DLD1 (cell line): ENCODE results near the gene PLAU.

Experiments
- in situ Hi-C: cut with HindIII; loops from 2 replicates; pipeline ENCODE4 v1.10.0; 2017; ENCODE audit warnings: low sequenced_read_pairs

PLAU gene

DNA sequence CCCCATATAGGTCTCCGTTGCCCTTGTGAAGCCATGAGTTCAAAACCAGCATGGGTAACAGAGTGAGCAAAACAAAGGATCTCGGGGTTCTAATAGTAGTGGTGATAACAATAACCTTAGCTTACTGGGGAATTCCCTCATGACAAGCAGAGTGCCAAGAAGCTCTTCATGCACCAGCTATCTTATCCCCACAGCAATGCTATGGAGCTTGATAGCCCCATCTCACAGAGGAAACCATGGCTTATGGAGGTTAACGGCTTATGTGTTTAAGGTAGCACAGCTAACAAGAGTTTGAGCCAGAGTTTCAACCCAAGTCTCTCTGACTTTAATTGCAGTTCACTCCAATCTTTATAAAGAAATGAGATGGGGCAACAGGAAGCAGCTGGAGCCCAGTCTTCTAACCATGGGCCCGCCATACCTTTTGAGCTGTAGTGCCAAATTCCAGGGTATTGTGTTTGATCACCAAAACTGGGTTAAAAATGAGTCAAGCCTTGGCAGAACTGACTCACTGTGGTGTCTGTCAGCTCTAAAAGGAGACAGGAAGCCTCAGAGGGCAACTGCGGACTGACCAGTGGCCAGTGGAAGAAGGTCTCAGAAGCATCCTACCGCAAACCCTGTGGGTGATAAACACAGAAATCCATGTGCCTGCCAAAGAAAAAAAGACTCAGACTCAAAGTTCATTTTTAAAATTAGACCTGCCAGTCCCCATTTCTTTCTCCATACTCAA lies 16.5 kb upstream of the PLAU start:
- in situ Hi-C loops, result loop anchor here (25.0 kb wide), 1 partner anchor 218 kb away; no protein-coding TSS in a partner anchor

DNA sequence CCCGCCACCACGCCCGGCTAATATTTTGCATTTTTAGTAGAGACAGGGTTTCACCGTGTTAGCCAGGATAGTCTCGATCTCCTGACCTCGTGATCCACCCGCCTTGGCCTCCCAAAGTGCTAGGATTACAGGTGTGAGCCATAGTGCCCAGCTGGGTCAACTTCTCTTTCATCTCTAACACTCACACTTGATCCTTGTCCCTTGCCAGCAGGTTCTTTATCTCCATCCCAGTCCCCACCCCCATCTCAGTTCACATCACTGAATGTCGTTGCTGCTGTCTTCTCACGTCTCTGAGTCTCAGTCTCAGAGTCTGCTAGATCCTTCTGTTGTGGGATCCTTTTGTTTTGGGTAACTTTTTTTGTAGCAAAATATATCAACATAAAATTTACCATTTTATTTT lies 15.6 kb upstream of the PLAU start:
- in situ Hi-C loops, result loop anchor here (25.0 kb wide), 1 partner anchor 217 kb away; no protein-coding TSS in a partner anchor

DNA sequence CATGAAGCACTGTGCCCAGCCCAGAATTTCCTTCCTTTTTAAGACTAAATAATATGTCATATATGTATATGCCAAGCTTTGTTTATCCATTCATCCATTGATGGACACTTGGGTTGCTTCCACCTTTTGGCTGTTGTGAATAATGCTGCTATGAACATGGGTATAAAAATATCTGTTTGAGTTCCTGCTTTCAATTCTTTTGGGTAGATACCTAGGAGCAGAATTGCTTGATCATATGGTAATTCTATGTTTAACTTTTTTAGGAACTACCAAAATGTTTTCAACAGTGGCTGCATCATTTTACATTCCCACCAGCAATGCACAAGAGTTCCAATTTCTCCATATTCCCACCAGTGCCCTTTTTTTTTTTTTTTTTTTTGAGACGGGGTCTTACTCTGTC lies 13.2 kb upstream of the PLAU start:
- in situ Hi-C loops, result loop anchor here (25.0 kb wide), 1 partner anchor 215 kb away; no protein-coding TSS in a partner anchor

DNA sequence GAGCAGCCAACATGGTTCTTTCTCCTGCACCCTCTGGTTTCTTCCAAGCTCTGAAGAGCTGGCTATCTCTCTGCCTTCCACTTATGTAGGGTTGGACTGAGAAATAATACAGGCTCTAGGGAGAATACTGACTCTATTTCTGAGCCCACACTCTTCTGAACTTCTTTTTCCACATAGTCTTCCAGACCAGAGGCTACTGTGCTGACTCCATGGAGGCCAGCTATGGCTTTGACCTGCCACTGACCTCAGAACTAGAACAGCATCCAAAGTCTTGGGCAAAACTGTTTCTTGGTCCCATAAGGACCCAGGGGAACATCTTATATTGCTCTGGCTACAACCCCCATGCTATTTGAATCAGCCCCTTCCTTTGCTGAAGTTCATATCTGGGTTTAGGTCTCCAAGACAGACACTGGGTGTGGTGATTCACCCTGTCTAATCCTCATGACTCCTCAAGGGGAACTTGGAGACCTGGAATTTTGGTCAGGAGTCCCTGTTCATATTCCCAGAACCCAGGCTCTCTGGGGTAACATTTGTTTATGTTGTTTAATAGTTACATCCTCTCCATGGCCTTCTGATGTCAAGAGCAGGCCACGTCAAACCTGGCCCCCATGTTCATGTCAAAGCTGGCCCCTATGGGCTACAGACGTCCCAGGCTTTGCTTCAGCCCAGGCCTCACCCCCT lies 12.1 kb upstream of the PLAU start:
- in situ Hi-C loops, result loop anchor here (25.0 kb wide), 1 partner anchor 213 kb away; no protein-coding TSS in a partner anchor

DNA sequence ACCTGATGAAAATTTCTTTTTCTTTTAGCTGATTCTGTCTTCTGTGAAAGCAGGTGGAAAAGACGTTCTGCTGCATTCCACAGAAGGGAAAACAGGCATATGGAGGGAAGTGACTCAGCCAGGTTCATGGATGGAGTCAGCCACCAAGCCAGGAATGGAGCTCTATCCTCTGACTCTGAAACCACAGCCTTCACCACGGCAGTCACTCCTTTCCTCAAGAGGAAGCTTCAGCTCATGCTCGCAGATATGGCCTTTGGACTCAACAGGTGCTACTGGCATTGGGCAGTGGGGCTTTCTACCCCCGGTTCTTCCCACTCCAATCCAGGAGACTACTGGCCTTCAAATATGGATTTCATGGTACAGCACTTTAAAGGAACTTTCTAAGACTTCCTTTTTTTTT lies 11.5 kb upstream of the PLAU start:
- in situ Hi-C loops, result loop anchor here (25.0 kb wide), 1 partner anchor 213 kb away; no protein-coding TSS in a partner anchor

DNA sequence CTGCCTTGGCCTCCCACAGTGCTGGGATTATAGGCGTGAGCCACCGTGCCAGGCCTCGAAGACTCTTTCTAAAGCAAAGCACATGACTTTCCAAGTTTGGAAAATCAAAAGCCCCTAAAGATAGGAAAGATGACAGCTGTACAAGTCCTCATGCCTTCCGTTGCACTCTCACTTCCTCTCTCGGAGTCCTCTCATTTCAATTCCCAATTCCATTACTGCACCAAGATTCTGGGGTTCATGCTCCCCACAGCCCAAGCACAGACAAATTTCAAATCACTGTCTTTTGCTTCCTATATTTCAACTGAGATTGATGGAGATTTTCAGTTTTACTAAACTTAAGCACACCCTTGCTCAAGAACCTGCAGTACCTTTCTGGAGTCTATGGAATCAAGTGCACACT lies 10.9 kb upstream of the PLAU start:
- in situ Hi-C loops, result no loop called here

DNA sequence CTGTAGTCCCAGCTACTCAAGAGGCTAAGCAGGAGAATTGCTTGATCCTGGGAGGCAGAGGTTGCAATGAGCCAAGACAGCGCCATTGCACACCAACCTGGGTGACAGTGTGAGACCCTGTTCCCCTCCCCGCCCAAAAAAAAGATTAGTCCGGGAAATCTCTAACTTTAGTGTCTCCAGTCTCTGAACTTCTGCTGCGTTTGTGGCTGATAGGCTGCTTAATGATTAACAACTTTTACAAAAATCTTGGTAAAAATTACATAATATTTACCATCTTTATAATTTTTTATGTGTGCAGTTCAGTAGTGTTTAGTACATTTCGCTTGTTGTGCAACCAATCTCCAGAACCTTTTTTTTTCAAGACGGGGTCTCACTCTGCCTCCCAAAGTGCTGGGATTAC lies 9.7 kb upstream of the PLAU start:
- in situ Hi-C loops, result no loop called here

DNA sequence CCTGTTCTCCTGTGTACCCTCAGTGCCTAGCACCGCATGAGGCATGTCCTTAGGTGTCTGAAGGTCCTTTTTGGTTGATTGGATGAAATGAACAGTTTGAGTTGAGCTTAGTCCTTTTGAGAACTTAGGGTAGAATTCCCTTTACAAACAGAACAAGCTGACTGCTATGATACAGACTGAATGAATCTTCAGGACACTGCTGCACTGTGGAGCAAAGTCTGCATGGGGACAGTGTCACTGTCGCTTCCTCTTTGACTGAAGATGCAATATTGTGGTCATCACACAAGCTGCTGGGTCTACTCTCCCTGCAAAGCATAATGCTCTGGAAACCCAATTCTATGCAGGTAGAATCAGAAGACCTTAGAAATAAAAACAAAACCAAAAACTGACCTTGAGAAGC lies 8.6 kb upstream of the PLAU start:
- in situ Hi-C loops, result no loop called here

DNA sequence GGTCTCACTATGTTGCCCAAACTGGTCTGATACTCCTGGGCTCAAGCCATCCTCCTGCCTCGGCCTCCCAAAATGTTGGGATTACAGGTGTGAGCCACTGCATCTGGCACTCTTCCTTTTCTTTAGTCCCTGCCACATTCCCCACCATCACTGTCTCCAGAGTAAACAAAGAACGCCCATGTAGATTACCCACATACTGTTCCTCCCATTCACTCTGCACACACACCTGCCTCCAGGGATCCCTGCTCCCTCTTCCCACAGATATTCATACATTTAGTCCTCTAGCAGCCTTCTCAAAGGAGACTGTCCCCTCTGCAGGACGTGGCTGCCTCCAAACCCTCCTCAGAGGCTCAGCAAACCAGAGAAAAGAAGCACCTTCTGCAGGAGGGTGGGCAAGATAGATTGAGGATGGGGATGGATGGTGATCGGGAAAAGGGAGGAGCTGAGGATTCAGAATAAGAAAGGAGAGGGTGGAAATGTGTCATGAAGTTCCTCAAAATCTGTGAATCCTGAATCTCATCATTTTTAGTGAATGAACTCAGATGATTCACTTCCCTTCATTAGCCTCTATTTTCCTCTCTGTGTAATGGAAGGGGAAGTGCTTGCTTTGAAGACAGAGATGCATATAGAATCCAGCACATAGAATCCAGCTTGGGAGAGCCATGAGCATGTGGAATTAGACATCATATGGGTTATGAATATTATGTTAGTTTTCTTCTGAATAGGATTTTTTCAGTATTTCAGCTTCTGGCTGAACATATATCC lies 5.5 kb upstream of the PLAU start:
- in situ Hi-C loops, result no loop called here

DNA sequence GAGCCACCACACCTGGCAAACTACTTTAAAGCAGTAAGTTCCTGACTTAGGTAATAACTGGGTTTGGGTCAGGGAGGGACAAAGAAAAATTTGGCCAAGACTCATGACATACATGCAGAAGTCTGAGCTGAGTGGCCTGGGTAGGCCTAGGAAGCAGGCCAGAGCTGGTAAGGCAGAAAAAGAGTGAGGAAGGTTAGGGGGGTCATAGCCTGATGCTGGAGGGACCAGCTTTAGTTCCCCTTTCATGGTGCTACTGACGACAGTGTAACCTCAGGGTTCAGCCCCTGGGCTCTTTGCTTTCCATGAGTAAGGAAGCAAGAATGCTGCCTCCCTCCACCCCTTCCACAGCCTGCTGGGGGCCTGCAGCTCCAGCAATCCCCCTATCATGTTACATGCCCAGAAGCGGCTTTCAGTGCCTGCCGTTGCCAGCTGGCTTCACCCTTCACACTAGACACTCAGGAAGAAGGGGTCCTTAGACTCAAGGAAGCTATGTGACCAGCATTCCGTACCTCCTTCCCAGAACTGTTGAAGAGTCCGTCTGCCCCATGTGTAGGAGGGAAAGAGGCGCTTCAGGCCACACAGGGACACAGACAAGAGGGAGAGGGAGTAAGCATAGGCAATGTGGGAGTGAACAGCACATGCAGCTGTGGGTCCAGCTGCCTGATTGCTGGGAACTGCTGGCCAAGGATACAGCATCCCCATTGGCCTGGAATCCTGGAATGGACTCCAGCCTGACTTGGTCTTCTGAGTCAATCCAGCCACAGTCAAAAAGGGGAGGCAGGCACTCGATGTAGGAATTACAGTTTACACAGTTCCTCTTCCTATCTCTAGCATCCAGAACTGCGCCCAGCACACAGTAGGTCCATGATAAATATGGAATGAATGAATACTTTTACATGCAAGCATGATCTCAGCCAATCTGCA lies 4.1 kb upstream of the PLAU start:
- in situ Hi-C loops, result no loop called here

DNA sequence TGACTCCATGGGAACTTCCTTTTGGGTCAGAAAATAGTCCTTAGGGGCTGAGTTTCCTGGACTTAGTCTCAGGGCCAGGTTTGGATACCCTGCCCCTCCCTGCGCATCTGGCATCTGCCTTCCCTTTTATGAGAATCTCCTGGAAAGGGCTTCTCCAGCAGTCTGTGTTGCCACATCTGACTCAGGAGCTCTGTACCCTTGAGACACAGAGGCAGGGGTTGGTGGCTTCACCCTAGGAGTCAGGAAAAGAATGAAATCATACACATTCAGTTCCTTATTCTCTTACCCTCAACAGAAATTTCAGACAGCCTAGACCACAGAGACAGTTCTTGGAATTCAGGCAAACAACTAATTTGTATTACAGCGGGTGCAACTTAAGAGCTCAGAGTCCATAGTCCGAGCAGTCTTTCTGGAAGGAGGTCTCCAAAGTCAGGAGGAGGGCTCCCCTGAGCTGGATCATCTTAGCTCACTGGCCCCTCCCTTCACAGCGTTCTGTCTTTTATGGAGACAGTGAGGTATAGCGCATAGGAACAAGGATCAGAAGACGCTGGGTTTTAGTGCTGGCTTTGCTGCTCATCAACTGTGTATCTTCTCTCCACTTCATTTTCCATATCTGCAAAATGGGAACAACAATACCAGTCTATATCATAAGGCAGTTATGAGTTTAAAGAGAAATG lies 3.0 kb upstream of the PLAU start:
- in situ Hi-C loops, result no loop called here

DNA sequence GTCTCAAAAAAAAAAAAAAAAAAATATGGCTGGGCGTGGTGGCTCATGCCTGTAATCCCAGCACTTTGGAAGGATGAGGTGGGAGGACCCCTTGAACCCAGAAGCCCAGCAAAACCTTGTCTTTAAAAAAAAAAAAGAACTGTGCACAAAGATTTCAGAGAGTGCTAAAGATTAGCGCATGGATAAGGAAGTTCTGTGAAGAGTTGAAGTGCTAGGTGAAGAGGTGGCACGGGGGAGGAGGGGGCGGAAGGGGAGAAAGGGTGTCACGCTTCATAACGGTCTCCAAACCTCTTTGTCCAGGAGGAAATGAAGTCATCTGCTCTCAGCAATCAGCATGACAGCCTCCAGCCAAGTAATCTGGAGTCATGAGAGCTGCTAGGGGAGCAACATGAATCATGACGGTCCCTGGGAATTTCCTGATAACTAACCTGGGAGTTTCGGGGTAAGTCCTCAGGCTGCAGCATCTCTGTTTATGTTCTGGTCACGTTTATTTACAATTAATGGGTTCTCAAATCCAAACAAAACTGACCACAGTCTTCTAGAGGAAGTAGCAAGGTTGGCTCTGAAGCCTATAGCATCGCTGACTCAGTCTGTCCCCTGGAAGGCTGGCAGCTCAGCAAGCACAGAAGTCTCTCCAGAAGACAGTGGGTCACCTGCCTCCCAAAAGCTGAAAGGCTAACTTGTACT lies 1.9 kb upstream of the PLAU start:
- in situ Hi-C loops, result no loop called here

DNA sequence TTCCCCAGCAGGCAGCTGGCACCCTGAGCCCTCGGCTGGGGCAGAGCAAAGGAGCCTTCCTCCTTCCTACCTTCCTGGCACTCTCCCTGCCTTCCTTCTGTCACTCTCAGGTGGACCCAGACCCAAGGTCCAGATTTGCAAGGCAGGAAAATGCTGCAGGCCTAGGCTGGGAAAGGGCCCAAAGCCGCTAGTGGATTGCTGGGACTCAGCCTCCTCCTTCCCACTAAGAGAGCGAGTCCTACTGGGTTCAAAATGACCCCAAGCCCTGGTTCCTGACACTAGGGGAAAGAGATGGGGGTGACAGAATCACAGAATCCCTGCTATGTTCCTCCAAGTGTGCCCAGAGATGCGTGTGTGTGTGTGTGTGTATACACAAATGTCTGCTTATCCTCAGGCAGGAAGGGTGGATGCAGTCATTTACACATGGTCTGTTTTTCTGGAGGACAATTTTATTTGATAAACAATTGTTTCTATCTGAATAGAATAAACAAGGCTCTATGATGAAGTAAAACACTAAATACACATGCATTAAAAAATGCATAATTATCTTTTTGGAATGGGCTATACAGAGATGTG lies 1.3 kb upstream of the PLAU start:
- in situ Hi-C loops, result no loop called here

DNA sequence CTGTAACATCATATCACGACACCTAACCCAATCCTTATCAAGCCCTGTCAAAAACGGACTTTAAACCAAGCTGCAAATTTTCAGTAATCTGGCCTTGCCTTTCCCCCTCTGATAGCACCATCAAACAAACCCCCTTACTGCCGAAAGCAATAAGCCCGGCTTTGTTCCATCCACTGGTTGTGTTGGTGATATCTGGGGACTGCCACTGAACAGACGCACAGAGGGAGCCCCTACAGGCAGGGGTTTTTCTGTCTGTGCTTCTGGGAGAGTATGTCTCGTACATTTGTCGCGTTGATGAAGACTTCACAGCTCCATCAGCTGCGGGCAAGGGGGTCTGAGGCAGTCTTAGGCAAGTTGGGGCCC lies 550 bp upstream of the PLAU start:
- in situ Hi-C loops, result no loop called here

DNA sequence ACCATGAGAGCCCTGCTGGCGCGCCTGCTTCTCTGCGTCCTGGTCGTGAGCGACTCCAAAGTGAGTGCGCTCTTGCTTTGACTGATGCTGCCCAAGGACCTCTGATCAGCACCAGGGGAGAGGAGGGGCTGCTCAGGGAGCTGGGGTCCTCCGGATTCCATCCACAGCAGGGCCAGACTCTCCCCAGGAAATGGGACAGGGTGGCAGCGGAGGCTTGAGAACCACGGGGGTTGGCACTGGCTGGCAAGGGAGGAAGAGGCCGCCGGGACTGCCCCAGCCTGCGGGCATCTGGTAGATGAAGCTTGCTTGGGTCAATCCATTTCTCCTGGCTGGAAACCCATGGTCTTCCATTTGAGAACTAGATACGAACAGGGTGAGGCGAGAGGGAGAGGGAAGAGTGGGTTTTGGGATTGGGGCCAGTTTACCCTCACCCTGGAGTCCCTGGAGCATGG lies 647 bp downstream of the PLAU start:
- in situ Hi-C loops, result no loop called here

DNA sequence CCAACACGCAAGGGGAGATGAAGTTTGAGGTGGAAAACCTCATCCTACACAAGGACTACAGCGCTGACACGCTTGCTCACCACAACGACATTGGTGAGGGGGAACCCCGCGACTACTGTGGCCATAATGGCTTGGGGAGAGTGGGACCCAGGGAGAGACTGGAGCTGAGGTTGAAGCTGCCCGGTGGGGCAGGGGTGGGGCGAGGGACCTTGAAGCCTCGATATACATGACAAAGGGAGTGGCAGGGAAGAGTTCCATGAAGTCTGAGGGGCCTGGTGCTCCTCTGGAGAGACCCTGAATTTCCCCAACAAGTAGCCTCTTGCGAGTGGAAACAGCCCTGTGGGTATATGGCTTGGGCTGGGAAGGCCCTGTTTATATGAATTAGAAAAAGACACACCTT lies 3.1 kb downstream of the PLAU start:
- in situ Hi-C loops, result no loop called here

DNA sequence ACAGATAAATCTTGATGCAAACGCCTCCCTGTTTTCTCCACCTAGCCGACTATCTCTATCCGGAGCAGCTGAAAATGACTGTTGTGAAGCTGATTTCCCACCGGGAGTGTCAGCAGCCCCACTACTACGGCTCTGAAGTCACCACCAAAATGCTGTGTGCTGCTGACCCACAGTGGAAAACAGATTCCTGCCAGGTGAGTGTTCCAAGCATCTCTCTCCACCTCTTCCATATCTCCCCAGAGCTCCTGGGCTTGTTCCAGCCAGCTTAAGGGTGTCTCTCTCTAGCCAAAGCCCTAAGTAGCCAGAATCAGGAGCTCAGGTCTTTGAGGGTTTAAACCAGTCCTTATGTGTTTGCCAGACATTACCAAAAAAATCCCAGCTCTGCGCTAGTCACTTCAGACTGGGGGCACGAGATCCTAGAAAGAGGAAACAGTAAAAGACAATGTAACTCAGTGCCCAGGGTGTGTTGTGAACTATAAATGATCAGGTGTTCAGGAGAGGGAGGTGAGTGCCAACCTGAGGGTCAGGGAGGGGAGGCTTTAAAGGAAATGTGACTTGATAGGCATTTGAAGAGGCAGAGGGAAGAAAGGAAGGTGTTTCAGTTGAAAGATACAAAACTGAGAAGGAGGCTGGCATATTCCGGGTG lies 4.4 kb downstream of the PLAU start:
- in situ Hi-C loops, result no loop called here

DNA sequence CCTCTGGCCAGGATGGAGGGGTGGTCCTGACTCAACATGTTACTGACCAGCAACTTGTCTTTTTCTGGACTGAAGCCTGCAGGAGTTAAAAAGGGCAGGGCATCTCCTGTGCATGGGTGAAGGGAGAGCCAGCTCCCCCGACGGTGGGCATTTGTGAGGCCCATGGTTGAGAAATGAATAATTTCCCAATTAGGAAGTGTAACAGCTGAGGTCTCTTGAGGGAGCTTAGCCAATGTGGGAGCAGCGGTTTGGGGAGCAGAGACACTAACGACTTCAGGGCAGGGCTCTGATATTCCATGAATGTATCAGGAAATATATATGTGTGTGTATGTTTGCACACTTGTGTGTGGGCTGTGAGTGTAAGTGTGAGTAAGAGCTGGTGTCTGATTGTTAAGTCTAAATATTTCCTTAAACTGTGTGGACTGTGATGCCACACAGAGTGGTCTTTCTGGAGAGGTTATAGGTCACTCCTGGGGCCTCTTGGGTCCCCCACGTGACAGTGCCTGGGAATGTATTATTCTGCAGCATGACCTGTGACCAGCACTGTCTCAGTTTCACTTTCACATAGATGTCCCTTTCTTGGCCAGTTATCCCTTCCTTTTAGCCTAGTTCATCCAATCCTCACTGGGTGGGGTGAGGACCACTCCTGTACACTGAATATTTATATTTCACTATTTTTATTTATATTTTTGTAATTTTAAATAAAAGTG lies 6.0 kb downstream of the PLAU start:
- in situ Hi-C loops, result no loop called here
